H1 (cell line): Measurements from ENCODE around the gene NME4. TPM values are rescaled to one million over a fixed set of nuclear protein-coding genes. Genes with fewer than 3 reads are reported as not detected.

ENCODE experiments used
- CTCF ChIA-PET: fragments of 300-600 bp; sonication (Branson Sonifier 250); formaldehyde crosslinking; loops from one replicate; lab custom pipeline; 2021; ENCODE audit not compliant: partially characterized antibody; lab: Charles Lee
- POLR2A ChIA-PET: fragments of 300-600 bp; sonication (Branson Sonifier 250); formaldehyde crosslinking; loops from one replicate; lab custom pipeline; 2021; ENCODE audit warnings: inconsistent platforms; ENCODE audit not compliant: partially characterized antibody; lab: Charles Lee
- DNase-seq, 2 experiments: peaks; one replicate each; pipeline versions ENCODE4 v3.0.0 to v3.0.0-alpha.2; 2010 to 2022; ENCODE audit warnings: low spot score in 2 of 2, low read depth in 1 of 2, mixed read lengths in 1 of 2
- FAIRE-seq: peaks from 2 replicates; lab custom pipeline; 2011; peaks lifted over from hg19 to GRCh38; lab: Jason Lieb, UNC
- H2AFZ ChIP-seq: 2 replicates; pipeline ENCODE4 v1.8.1; 2012; ENCODE audit warnings: low read length, inconsistent platforms
- H2AK5ac ChIP-seq: 2 replicates; pipeline ENCODE4 v1.6.1; 2013; ENCODE audit warnings: low read depth, low read length
- H2BK120ac ChIP-seq: replicated peaks from 2 replicates; pipeline ENCODE3; 2013; ENCODE audit warnings: low read depth, low read length, inconsistent platforms
- H2BK12ac ChIP-seq: 2 replicates; pipeline ENCODE4 v1.6.1; 2013; ENCODE audit warnings: low read depth, low read length
- H2BK15ac ChIP-seq: 2 replicates; pipeline ENCODE4 v1.6.1; 2013; ENCODE audit warnings: low read length
- H2BK20ac ChIP-seq: 2 replicates; pipeline ENCODE4 v1.6.1; 2013; ENCODE audit warnings: low read length
- H2BK5ac ChIP-seq: 2 replicates; pipeline ENCODE4 v1.6.1; 2013; ENCODE audit warnings: low read depth, low read length
- H3K14ac ChIP-seq: 2 replicates; pipeline ENCODE4 v1.6.1; 2013; ENCODE audit warnings: inconsistent platforms; ENCODE audit not compliant: insufficient read length
- H3K18ac ChIP-seq: 2 replicates; pipeline ENCODE4 v1.6.1; 2013; ENCODE audit warnings: low read length; ENCODE audit errors: extremely low read depth
- H3K23ac ChIP-seq: 2 replicates; pipeline ENCODE4 v1.6.1; 2013; ENCODE audit warnings: inconsistent platforms; ENCODE audit not compliant: insufficient read length
- H3K23me2 ChIP-seq: 2 replicates; pipeline ENCODE4 v1.6.1; 2013; ENCODE audit warnings: low read depth, low read length
- H3K27ac ChIP-seq: 2 replicates; pipeline ENCODE4 v1.6.1; 2011; ENCODE audit warnings: low read depth, low read length, inconsistent platforms
- H3K27me3 ChIP-seq, 4 experiments: replicated peaks in 1 of 4; 1 replicate in 1 of 4; 2 replicates in 3 of 4; pipeline versions ENCODE4 v1.6.1 to v1.8.1; 2011 to 2013; ENCODE audit warnings: low read length in 3 of 4, mild to moderate bottlenecking in 3 of 4, inconsistent platforms in 2 of 4, mixed read lengths in 2 of 4, moderate library complexity in 1 of 4; ENCODE audit not compliant: control insufficient read depth in 3 of 4, insufficient read depth in 3 of 4; ENCODE audit errors: extremely low read depth in 1 of 4
- H3K36me3 ChIP-seq, 4 experiments: 2 replicates each; pipeline versions ENCODE4 v1.6.1 to v1.8.1; 2011 to 2013; ENCODE audit warnings: mild to moderate bottlenecking in 4 of 4, low read length in 3 of 4, moderate library complexity in 2 of 4, control low read depth in 1 of 4, inconsistent platforms in 1 of 4; ENCODE audit not compliant: insufficient read depth in 4 of 4, control insufficient read depth in 2 of 4
- H3K4ac ChIP-seq: replicated peaks from 2 replicates; pipeline ENCODE3; 2013; ENCODE audit warnings: low read length, low read depth, mixed read lengths, inconsistent platforms; ENCODE audit not compliant: insufficient read length
- H3K4me1 ChIP-seq, 4 experiments: replicated peaks in 1 of 4; 1 replicate in 1 of 4; 2 replicates in 3 of 4; pipeline versions ENCODE4 v1.6.1 to v1.8.1; 2011 to 2013; ENCODE audit warnings: low read length in 3 of 4, inconsistent platforms in 2 of 4, mixed read lengths in 1 of 4; ENCODE audit not compliant: insufficient read depth in 4 of 4, control insufficient read depth in 3 of 4
- H3K4me2 ChIP-seq, 2 experiments: 2 replicates each; pipeline versions ENCODE4 v1.6.1 to v1.8.1; 2011 to 2013; ENCODE audit warnings: low read depth in 2 of 2, low read length in 2 of 2, control low read depth in 1 of 2, inconsistent platforms in 1 of 2, mild to moderate bottlenecking in 1 of 2; ENCODE audit not compliant: insufficient read depth in 1 of 2
- H3K4me3 ChIP-seq, 4 experiments: fragments of 200-600, 300-600 bp in 1 of 4; sonication (generic), shearing (Covaris generic), sonication (Bioruptor Twin) in 1 of 4; 2 replicates each; pipeline versions ENCODE4 v1.5.1 to v1.8.1; 2011 to 2016; ENCODE audit warnings: low read length in 4 of 4, low read depth in 3 of 4, control low read depth in 2 of 4, inconsistent platforms in 2 of 4, mild to moderate bottlenecking in 2 of 4, mixed read lengths in 1 of 4, moderate library complexity in 1 of 4; ENCODE audit not compliant: insufficient read depth in 2 of 4; ENCODE audit errors: extremely low read depth in 1 of 4
- H3K56ac ChIP-seq: replicated peaks from 2 replicates; pipeline ENCODE3; 2013; ENCODE audit warnings: low read depth, mild to moderate bottlenecking, mixed read lengths, low read length, inconsistent platforms; ENCODE audit not compliant: insufficient read length
- H3K79me1 ChIP-seq: 2 replicates; pipeline ENCODE4 v1.6.1; 2013; ENCODE audit warnings: low read depth, low read length, control low read depth
- H3K79me2 ChIP-seq, 2 experiments: 2 replicates each; pipeline versions ENCODE4 v1.6.1 to v1.8.1; 2012 to 2013; ENCODE audit warnings: low read length in 2 of 2, mild to moderate bottlenecking in 2 of 2, inconsistent platforms in 1 of 2; ENCODE audit not compliant: insufficient read depth in 2 of 2, control insufficient read depth in 1 of 2
- H3K9ac ChIP-seq, 4 experiments: replicated peaks in 1 of 4; 1 replicate in 1 of 4; 2 replicates in 3 of 4; pipeline versions ENCODE4 v1.6.1 to v1.8.1; 2011 to 2013; ENCODE audit warnings: low read depth in 3 of 4, low read length in 3 of 4, control low read depth in 2 of 4, mild to moderate bottlenecking in 2 of 4, moderate library complexity in 2 of 4, inconsistent platforms in 1 of 4; ENCODE audit errors: extremely low read depth in 1 of 4
- H3K9me3 ChIP-seq, 2 experiments: 2 replicates each; pipeline versions ENCODE4 v1.6.1 to v1.8.1; 2012 to 2013; ENCODE audit warnings: mild to moderate bottlenecking in 2 of 2, moderate library complexity in 2 of 2, control low read depth in 1 of 2, inconsistent platforms in 1 of 2, low read depth in 1 of 2, low read length in 1 of 2, mixed read lengths in 1 of 2; ENCODE audit not compliant: insufficient read depth in 2 of 2
- H4K20me1 ChIP-seq, 2 experiments: replicated peaks in 1 of 2; 2 replicates each; pipeline versions ENCODE3 to v1.8.1; 2011 to 2013; ENCODE audit warnings: inconsistent platforms in 2 of 2, low read length in 2 of 2, mild to moderate bottlenecking in 1 of 2; ENCODE audit not compliant: insufficient read depth in 2 of 2, control insufficient read depth in 1 of 2
- H4K5ac ChIP-seq: 2 replicates; pipeline ENCODE4 v1.6.1; 2013; ENCODE audit warnings: low read length, low read depth, mixed read lengths, inconsistent platforms; ENCODE audit not compliant: insufficient read length
- H4K8ac ChIP-seq: 2 replicates; pipeline ENCODE4 v1.8.0; 2013; ENCODE audit warnings: mild to moderate bottlenecking, moderate library complexity, low read length, inconsistent platforms; ENCODE audit not compliant: insufficient read depth; ENCODE audit errors: extremely low read depth
- H4K91ac ChIP-seq: replicated peaks from 2 replicates; pipeline ENCODE3; 2013; ENCODE audit warnings: low read length, mixed read lengths, inconsistent platforms; ENCODE audit not compliant: insufficient read length
- EP300 ChIP-seq, 2 experiments: IDR thresholded peaks; 1 replicate in 1 of 2; 2 replicates in 1 of 2; pipeline ENCODE4 v1.6.1; 2011 to 2012; ENCODE audit warnings: low read depth in 2 of 2, low read length in 2 of 2, mild to moderate bottlenecking in 2 of 2, borderline replicate concordance in 1 of 2, inconsistent platforms in 1 of 2, moderate library complexity in 1 of 2
- FOSL1 ChIP-seq: IDR thresholded peaks from 2 replicates; pipeline ENCODE4 v1.6.1; 2011; ENCODE audit warnings: mild to moderate bottlenecking, low read depth, low read length, moderate library complexity; ENCODE audit not compliant: insufficient read depth
- JUN ChIP-seq: IDR thresholded peaks from 2 replicates; pipeline ENCODE4 v1.6.1; 2011; ENCODE audit warnings: low read depth, mild to moderate bottlenecking, improper control_type of control experiment, low read length
- RAD21 ChIP-seq, 2 experiments: IDR thresholded peaks in 1 of 2; conservative IDR thresholded peaks in 1 of 2; 2 replicates each; pipeline ENCODE4 v1.6.1; 2011; ENCODE audit warnings: low read depth in 2 of 2, low read length in 2 of 2, improper control_type of control experiment in 1 of 2, inconsistent platforms in 1 of 2, mild to moderate bottlenecking in 1 of 2, moderate library complexity in 1 of 2
- SUZ12 ChIP-seq: fragments of 200-600 bp; sonication (generic); IDR thresholded peaks from 2 replicates; pipeline ENCODE4 v1.6.1; 2012; ENCODE audit warnings: mild to moderate bottlenecking, inconsistent platforms, low read length, moderate library complexity, mixed read lengths
- TCF12 ChIP-seq: IDR thresholded peaks from 2 replicates; pipeline ENCODE4 v1.6.1; 2011; ENCODE audit warnings: low read depth, mild to moderate bottlenecking, low read length
- WGBS, 2 experiments: shearing (Covaris generic) in 1 of 2; methylation state at CpG; one replicate each; pipeline versions ENCODE4 v1.1.6 to v1.1.7; 2013 to 2015; ENCODE audit warnings: low lambda C conversion rate in 2 of 2, mixed read lengths in 2 of 2, inconsistent platforms in 1 of 2, low coverage in 1 of 2, missing lambda C conversion rate in 1 of 2; ENCODE audit not compliant: insufficient replicate concordance in 2 of 2, insufficient coverage in 1 of 2, insufficient read length in 1 of 2; ENCODE audit errors: extremely low coverage in 1 of 2, missing lambda C conversion rate in 1 of 2; 5-methylcytosine and 5-hydroxymethylcytosine counted together
- polyA plus RNA-seq, 7 experiments: library from polyadenylated mRNA; depleted of rRNA in 3 of 7; stranded (reverse) in 5 of 7; unstranded in 2 of 7; fragments of >200 nt in 5 of 7; fragments of 200-250 nt in 2 of 7; gene quantifications; 1 replicate in 5 of 7; 2 replicates in 1 of 7; 4 replicates in 1 of 7; pipeline versions ENCODE4 v1.2.1 to v1.2.3, GENCODE V29; 2011 to 2013; ENCODE audit warnings: missing spikeins in 2 of 7, mixed read lengths in 2 of 7
- total RNA-seq: library from RNA; stranded (reverse); fragmentation: NEBNext Ultra II Directional; extraction: Animal tissue kit (Norgen Biotek cat#: 25700); gene quantifications from 2 replicates; pipeline ENCODE4 v1.2.1, GENCODE V29; 2021

Gene NME4
- total and polyA plus RNA-seq, 2 of the 8 experiments (the other 6 are each of a cell fraction or from before 2014, with no cell fraction given) = 408 to 863 TPM

DNA sequence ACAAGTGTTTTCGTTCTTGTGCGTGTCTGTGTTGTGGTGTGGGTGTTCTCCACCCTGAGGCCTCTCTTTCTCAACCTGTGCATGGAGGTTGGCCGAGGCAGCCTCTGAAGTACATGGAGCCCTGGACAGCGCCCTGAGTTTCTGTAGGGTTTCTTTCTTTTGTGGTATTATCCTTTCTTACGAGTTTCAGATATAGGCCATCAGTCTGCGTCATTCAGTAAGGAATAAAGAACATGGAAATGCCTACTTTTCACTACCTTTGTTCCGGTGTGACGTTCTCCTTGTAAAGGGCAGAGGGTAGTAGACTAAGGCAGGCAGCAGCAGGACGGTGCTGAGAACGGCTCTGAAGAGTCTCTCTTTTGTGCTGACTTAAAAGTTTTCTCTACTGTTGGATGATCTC lies 47.0 kb downstream of the NME4 start:
- TF ChIP-seq FOSL1 (no peak), SUZ12 (no peak), JUN (no peak), TCF12 (no peak), EP300 (IDR thresholded peaks at IDR 0.05; ENCODE audit: borderline replicate concordance in 1 of 2, low read depth in 2 of 2, low read length in 2 of 2) (no peak), RAD21 (IDR thresholded peaks at IDR 0.05 in 1 of 2, conservative IDR thresholded peaks at IDR 0.05 in 1 of 2; ENCODE audit: low read depth in 2 of 2, low read length in 2 of 2) (no peak)
- Histone ChIP-seq H3K4me3 (no peak overlapping the region), H2AFZ (no peak overlapping the region), H3K4me2 (no peak overlapping the region), H3K14ac (no peak overlapping the region), H2BK5ac (no peak overlapping the region), H3K27ac (no peak overlapping the region), H3K23me2 (no peaks in the 10 kb centered on the region), H3K4me1 (no peaks in the 10 kb centered on the region), H4K91ac (no peak overlapping the region), H3K79me2 (peaks cover 0 to 27% of the 10 kb centered on the region in 2 experiments; a peak in 2 of 4 replicates), H3K79me1 (peaks cover 5% of the 10 kb centered on the region), H4K20me1 (peaks cover 0 to 9% of the 10 kb centered on the region in 2 experiments), H3K18ac (no peak overlapping the region), H3K9ac (no peak overlapping the region), H4K5ac (no peak overlapping the region), H2BK12ac (no peak overlapping the region), H4K8ac (0 out of 2 replicates have a peak overlapping the region, but pooled peaks have one; percentile 41), H3K56ac (no peak overlapping the region), H3K36me3 (no peaks in the 10 kb centered on the region), H3K4ac (no peak overlapping the region), H3K27me3 (no peaks in the 10 kb centered on the region), H3K9me3 (no peaks in the 10 kb centered on the region), H2BK20ac (no peak overlapping the region), H2AK5ac (no peak overlapping the region), H2BK120ac (no peak overlapping the region), H2BK15ac (no peak overlapping the region), H3K23ac (no peak overlapping the region)
- ChIA-PET POLR2A (no interaction called here), CTCF (no interaction called here)
- 93% methylated on average over 10 of the region's 10 CpGs; no CpG with 5 or more reads in 1 of the 2 experiments for WGBS, 2 experiments
- FAIRE-seq = no peak
- DNase-seq = no peak
